Measurements from ENCODE around the gene LGALS9. TPM values are rescaled to one million over a fixed set of nuclear protein-coding genes. Genes with fewer than 3 reads are reported as not detected.
"Not testable (repeated sequence)": the region's sequence is repeated elsewhere in the genome, so short reads cannot be mapped to it uniquely, and the experiment has no call there.

Gene LGALS9
- total and polyA plus RNA-seq, 2 experiments from 2014 or later = 0.48 to 0.73 TPM

- Mint-ChIP-seq H3K4me1 (peaks cover 19% of the 10 kb centered on the region), H3K27me3 (ENCODE audit: insufficient read depth, low read depth, poor library complexity) (peaks cover 6% of the 10 kb centered on the region), H3K9me3 (no peaks in the 10 kb centered on the region; the same call in 1 of the 3 replicates), H3K27ac (no peak overlapping the region), H3K36me3 (ENCODE audit: low read depth) (no peaks in the 10 kb centered on the region; the same call in 2 of the 3 replicates), H3K4me3 (no peak overlapping the region)
- ATAC-seq = no peak
- no peaks in the 10 kb centered on the region for H3K36me3 ChIP-seq (ENCODE audit: insufficient read depth)
- H3K79me2 ChIP-seq (replicated peaks; ENCODE audit: insufficient read depth) = no peaks in the 10 kb centered on the region
- TF ChIP-seq CTCF (conservative IDR thresholded peaks at IDR 0.05; ENCODE audit: low read depth in 2 of 2) (no peak), EZH2 (IDR thresholded peaks at IDR 0.05; ENCODE audit: low read depth, unreplicated experiment) (no peak), ZNF331 (CRISPR knock-in tag; IDR thresholded peaks at IDR 0.05; ENCODE audit: low read depth) (no peak), JUNB (IDR thresholded peaks at IDR 0.05; ENCODE audit: unreplicated experiment) (no peak), ZNF114 (CRISPR knock-in tag; IDR thresholded peaks at IDR 0.05) (no peak), STAT1 (IDR thresholded peaks at IDR 0.05; ENCODE audit: unreplicated experiment) (no peak)
- no peak overlapping the region for H3K4me3 ChIP-seq
- H4K20me1 ChIP-seq (replicated peaks; ENCODE audit: insufficient read depth) = no peaks in the 10 kb centered on the region
- no peak for DNase-seq (ENCODE audit: low spot score)
- peak overlapping the region; percentile 99 for H2AFZ ChIP-seq
- no peaks in the 10 kb centered on the region for H3K4me1 ChIP-seq (ENCODE audit: insufficient read depth)
- H3K27ac ChIP-seq (ENCODE audit: low read depth) = no peak overlapping the region
- H3K27me3 ChIP-seq (ENCODE audit: insufficient read depth) = no peaks in the 10 kb centered on the region
- no peaks in the 10 kb centered on the region for H3K9me2 ChIP-seq (ENCODE audit: insufficient read depth)
- no peak overlapping the region for H3K4me2 ChIP-seq
- no peaks in the 10 kb centered on the region for H3F3A ChIP-seq (replicated peaks; ENCODE audit: low read depth)
These were observed 23.1 kb downstream of the LGALS9 start for GRCh38 chr17:27654136-27654535.

GRCh38 chr17:27654654-27655524 is 23.9 kb downstream of the LGALS9 start:
- ATAC-seq (peak; percentile 93), DNase-seq (ENCODE audit: low spot score) (peak; percentile 93)
- H3K9me2 ChIP-seq (ENCODE audit: insufficient read depth) = no peaks in the 10 kb centered on the region
- no peaks in the 10 kb centered on the region for H3K27me3 ChIP-seq (ENCODE audit: insufficient read depth)
- H2AFZ ChIP-seq = peak overlapping the region; percentile 99
- no peaks in the 10 kb centered on the region for H3K36me3 ChIP-seq (ENCODE audit: insufficient read depth)
- peaks cover 15% of the 10 kb centered on the region for H3K4me1 Mint-ChIP-seq
- no peaks in the 10 kb centered on the region; the same call in 1 of the 3 replicates for H3K9me3 Mint-ChIP-seq
- H3K79me2 ChIP-seq (replicated peaks; ENCODE audit: insufficient read depth) = no peaks in the 10 kb centered on the region
- no peaks in the 10 kb centered on the region for H4K20me1 ChIP-seq (replicated peaks; ENCODE audit: insufficient read depth)
- H3K27ac Mint-ChIP-seq = no peak overlapping the region
- TF ChIP-seq CTCF (conservative IDR thresholded peaks at IDR 0.05; ENCODE audit: low read depth in 2 of 2) = peak; percentile 75 to 100
- TF ChIP-seq NANOG (IDR thresholded peaks at IDR 0.05; ENCODE audit: borderline replicate concordance) = no peak
- 0 out of 2 replicates have a peak, but pooled peaks have one; percentile 22 for TF ChIP-seq CREB1 (CRISPR knock-in tag; IDR thresholded peaks at IDR 0.05; ENCODE audit: low read depth)
- no peak for TF ChIP-seq JUNB (IDR thresholded peaks at IDR 0.05; ENCODE audit: unreplicated experiment)
- no peak overlapping the region for H3K4me2 ChIP-seq
- no peak overlapping the region for H3K27ac ChIP-seq (ENCODE audit: low read depth)
- H3K36me3 Mint-ChIP-seq (ENCODE audit: low read depth) = no peaks in the 10 kb centered on the region; the same call in 2 of the 3 replicates
- no peaks in the 10 kb centered on the region for H3K4me1 ChIP-seq (ENCODE audit: insufficient read depth)
- no peak overlapping the region for H3K4me3 ChIP-seq
- no peaks in the 10 kb centered on the region for H3F3A ChIP-seq (replicated peaks; ENCODE audit: low read depth)
- H3K27me3 Mint-ChIP-seq (ENCODE audit: insufficient read depth, low read depth, poor library complexity) = peaks cover 6% of the 10 kb centered on the region
- no peak overlapping the region for H3K4me3 Mint-ChIP-seq

- not testable (repeated sequence) for H4K20me1 ChIP-seq (replicated peaks; ENCODE audit: insufficient read depth); H3K9me3 Mint-ChIP-seq; H3F3A ChIP-seq (replicated peaks; ENCODE audit: low read depth); H3K4me1 ChIP-seq (ENCODE audit: insufficient read depth); H3K4me3 ChIP-seq; ATAC-seq; H3K4me2 ChIP-seq; H3K27me3 Mint-ChIP-seq (ENCODE audit: insufficient read depth, low read depth, poor library complexity); H3K4me3 Mint-ChIP-seq; H3K9me2 ChIP-seq (ENCODE audit: insufficient read depth); H3K79me2 ChIP-seq (replicated peaks; ENCODE audit: insufficient read depth); H2AFZ ChIP-seq; H3K27me3 ChIP-seq (ENCODE audit: insufficient read depth); H3K27ac ChIP-seq (ENCODE audit: low read depth); H3K27ac Mint-ChIP-seq; H3K36me3 ChIP-seq (ENCODE audit: insufficient read depth); H3K36me3 Mint-ChIP-seq (ENCODE audit: low read depth); DNase-seq (ENCODE audit: low spot score)
- H3K4me1 Mint-ChIP-seq = peaks cover 14% of the 10 kb centered on the region
These were observed 24.6 kb downstream of the LGALS9 start for GRCh38 chr17:27655525-27656111.

GRCh38 chr17:27656620-27657019 is 25.6 kb downstream of the LGALS9 start:
- not testable (repeated sequence) for H3K4me2 ChIP-seq; ATAC-seq; H3K27me3 Mint-ChIP-seq (ENCODE audit: insufficient read depth, low read depth, poor library complexity); H3K27ac ChIP-seq (ENCODE audit: low read depth); DNase-seq (ENCODE audit: low spot score); H3K27me3 ChIP-seq (ENCODE audit: insufficient read depth); H3K36me3 Mint-ChIP-seq (ENCODE audit: low read depth); H3K36me3 ChIP-seq (ENCODE audit: insufficient read depth); H3F3A ChIP-seq (replicated peaks; ENCODE audit: low read depth); H2AFZ ChIP-seq; H3K4me3 Mint-ChIP-seq; H3K4me1 ChIP-seq (ENCODE audit: insufficient read depth); H3K9me2 ChIP-seq (ENCODE audit: insufficient read depth); H3K27ac Mint-ChIP-seq; H3K9me3 Mint-ChIP-seq; H3K79me2 ChIP-seq (replicated peaks; ENCODE audit: insufficient read depth); H3K4me3 ChIP-seq; H4K20me1 ChIP-seq (replicated peaks; ENCODE audit: insufficient read depth)
- H3K4me1 Mint-ChIP-seq = peaks cover 11% of the 10 kb centered on the region
